Measurements from ENCODE around the gene SUFU. TPM values are rescaled to one million over a fixed set of nuclear protein-coding genes. Genes with fewer than 3 reads are reported as not detected.

SUFU gene
- total and polyA plus RNA-seq, 2 of the 13 experiments (the other 11 are each of a cell fraction or from before 2014, with no cell fraction given) = 2.9 to 5.5 TPM

GRCh38 chr10:102599565-102600327 lies 96.0 kb downstream of the SUFU start (continued):
- no peak for TF ChIP-seq ZNF883 (CRISPR knock-in tag; IDR thresholded peaks at IDR 0.05; ENCODE audit: not compliant biosample characterization)
- peak; percentile 68 for TF ChIP-seq ZNF501 (CRISPR knock-in tag; IDR thresholded peaks at IDR 0.05)
- TF ChIP-seq ASH2L (IDR thresholded peaks at IDR 0.05; ENCODE audit: insufficient read length, low read depth, low read length) = peak; percentile 96
- 0 out of 2 replicates have a peak, but pooled peaks have one; percentile 48 for TF ChIP-seq ZNF644 (CRISPR knock-in tag; IDR thresholded peaks at IDR 0.05; ENCODE audit: low read depth)
- TF ChIP-seq ZNF121 (CRISPR knock-in tag; IDR thresholded peaks at IDR 0.05) = no peak; the same call in 1 of the 2 replicates
- peak; percentile 81 for TF ChIP-seq ZNF609 (CRISPR knock-in tag; IDR thresholded peaks at IDR 0.05; ENCODE audit: borderline replicate concordance)
- no peak for TF ChIP-seq HMG20B (CRISPR knock-in tag; conservative IDR thresholded peaks at IDR 0.05)
- TF ChIP-seq ZIK1 (CRISPR knock-in tag; IDR thresholded peaks at IDR 0.05; ENCODE audit: borderline replicate concordance, low read depth) = no peak
- peak; percentile 58 for TF ChIP-seq ZNF629 (CRISPR knock-in tag; conservative IDR thresholded peaks at IDR 0.05)
- no peak for TF ChIP-seq FOXA1 (IDR thresholded peaks at IDR 0.05)
- peak; percentile 84 for TF ChIP-seq FOXA1 (CRISPR knock-in tag; IDR thresholded peaks at IDR 0.05)
- TF ChIP-seq ZBTB33 (CRISPR knock-in tag; IDR thresholded peaks at IDR 0.05) = no peak
- no peak for TF ChIP-seq ZFAT (CRISPR knock-in tag; conservative IDR thresholded peaks at IDR 0.05)
- TF ChIP-seq TBX2 (CRISPR knock-in tag; IDR thresholded peaks at IDR 0.05; ENCODE audit: borderline replicate concordance) = peak; percentile 96
- TF ChIP-seq TIGD3 (CRISPR knock-in tag; IDR thresholded peaks at IDR 0.05; ENCODE audit: borderline replicate concordance) = no peak
- no peak for TF ChIP-seq HDAC6 (IDR thresholded peaks at IDR 0.05; ENCODE audit: low read depth, low read length)
- TF ChIP-seq NFE2L1 (CRISPR knock-in tag; IDR thresholded peaks at IDR 0.05; ENCODE audit: borderline replicate concordance) = no peak
- TF ChIP-seq NRL (CRISPR knock-in tag; IDR thresholded peaks at IDR 0.05; ENCODE audit: borderline replicate concordance) = peak; percentile 64; the same call in 1 of the 2 replicates
- no peak for TF ChIP-seq NBN (conservative IDR thresholded peaks at IDR 0.05)
- TF ChIP-seq CREBL2 (CRISPR knock-in tag; IDR thresholded peaks at IDR 0.05; ENCODE audit: borderline replicate concordance) = no peak
- no peak for TF ChIP-seq ZNF552 (CRISPR knock-in tag; IDR thresholded peaks at IDR 0.05; ENCODE audit: borderline replicate concordance)

Data from HepG2 (cell line).